WERI-Rb-1 (cell line): ENCODE measurements around the gene SH3BP4.
A peak's percentile ranks its signal among the peaks of the same experiment; 100 is the strongest.

Experiments
- DNase-seq: peaks from one replicate; pipeline ENCODE4 v3.0.0-alpha.2; 2020
- H3K27ac ChIP-seq: fragments of 250-450 bp; sonication (Bioruptor Pico); 2 replicates; pipeline ENCODE4 v1.5.1; 2020; ENCODE audit warnings: mild to moderate bottlenecking, moderate library complexity
- H3K27me3 ChIP-seq: fragments of 250-450 bp; sonication (Bioruptor Pico); 2 replicates; pipeline ENCODE4 v1.5.1; 2021; ENCODE audit warnings: mild to moderate bottlenecking, low read depth, moderate library complexity; ENCODE audit not compliant: insufficient read depth, severe bottlenecking
- H3K36me3 ChIP-seq: fragments of 250-450 bp; sonication (Bioruptor Pico); 2 replicates; pipeline ENCODE4 v1.5.1; 2020; ENCODE audit warnings: mild to moderate bottlenecking, moderate library complexity
- H3K4me3 ChIP-seq: 2 replicates; pipeline ENCODE4 v1.5.1; 2011; ENCODE audit warnings: low read depth, mild to moderate bottlenecking, control low read depth, low read length
- H3K9me3 ChIP-seq: fragments of 250-450 bp; sonication (Bioruptor Pico); 2 replicates; pipeline ENCODE4 v1.5.1; 2021; ENCODE audit warnings: mild to moderate bottlenecking, moderate library complexity; ENCODE audit not compliant: severe bottlenecking
- TF ChIP-seq, protein P1 (sequence below): IDR thresholded peaks from 2 replicates; pipeline ENCODE4 v1.5.1; 2011; ENCODE audit warnings: low read depth, mild to moderate bottlenecking, control low read depth, inconsistent platforms, low read length

Gene SH3BP4

DNA sequence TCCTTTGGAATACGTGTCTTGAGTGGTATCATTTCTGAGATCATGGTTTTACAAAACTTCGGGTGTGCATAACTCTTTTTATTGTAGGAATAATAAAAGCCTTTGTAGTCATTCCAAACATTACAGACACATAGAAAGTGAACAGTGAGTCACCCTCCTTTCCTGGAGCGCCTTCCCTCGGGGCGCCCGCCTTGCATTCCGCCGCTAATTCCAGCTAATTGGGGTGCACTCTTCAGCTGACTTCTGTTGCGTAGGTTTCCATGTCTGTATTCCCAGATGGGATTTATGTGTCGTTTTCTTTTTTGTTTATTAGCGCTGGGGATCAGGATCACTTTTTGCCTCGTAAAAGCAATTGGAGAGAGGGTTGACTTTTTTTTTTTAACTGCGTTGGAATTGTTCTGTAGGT, 18.7 kb downstream of the SH3BP4 start:
- Histone ChIP-seq H3K4me3 (no peak overlapping the region), H3K27ac (no peak overlapping the region), H3K9me3 (no peaks in the 10 kb centered on the region), H3K36me3 (peaks cover 33% of the 10 kb centered on the region), H3K27me3 (no peaks in the 10 kb centered on the region)
- TF ChIP-seq, protein P1, sequence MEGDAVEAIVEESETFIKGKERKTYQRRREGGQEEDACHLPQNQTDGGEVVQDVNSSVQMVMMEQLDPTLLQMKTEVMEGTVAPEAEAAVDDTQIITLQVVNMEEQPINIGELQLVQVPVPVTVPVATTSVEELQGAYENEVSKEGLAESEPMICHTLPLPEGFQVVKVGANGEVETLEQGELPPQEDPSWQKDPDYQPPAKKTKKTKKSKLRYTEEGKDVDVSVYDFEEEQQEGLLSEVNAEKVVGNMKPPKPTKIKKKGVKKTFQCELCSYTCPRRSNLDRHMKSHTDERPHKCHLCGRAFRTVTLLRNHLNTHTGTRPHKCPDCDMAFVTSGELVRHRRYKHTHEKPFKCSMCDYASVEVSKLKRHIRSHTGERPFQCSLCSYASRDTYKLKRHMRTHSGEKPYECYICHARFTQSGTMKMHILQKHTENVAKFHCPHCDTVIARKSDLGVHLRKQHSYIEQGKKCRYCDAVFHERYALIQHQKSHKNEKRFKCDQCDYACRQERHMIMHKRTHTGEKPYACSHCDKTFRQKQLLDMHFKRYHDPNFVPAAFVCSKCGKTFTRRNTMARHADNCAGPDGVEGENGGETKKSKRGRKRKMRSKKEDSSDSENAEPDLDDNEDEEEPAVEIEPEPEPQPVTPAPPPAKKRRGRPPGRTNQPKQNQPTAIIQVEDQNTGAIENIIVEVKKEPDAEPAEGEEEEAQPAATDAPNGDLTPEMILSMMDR = no peak
- DNase-seq = no peak

DNA sequence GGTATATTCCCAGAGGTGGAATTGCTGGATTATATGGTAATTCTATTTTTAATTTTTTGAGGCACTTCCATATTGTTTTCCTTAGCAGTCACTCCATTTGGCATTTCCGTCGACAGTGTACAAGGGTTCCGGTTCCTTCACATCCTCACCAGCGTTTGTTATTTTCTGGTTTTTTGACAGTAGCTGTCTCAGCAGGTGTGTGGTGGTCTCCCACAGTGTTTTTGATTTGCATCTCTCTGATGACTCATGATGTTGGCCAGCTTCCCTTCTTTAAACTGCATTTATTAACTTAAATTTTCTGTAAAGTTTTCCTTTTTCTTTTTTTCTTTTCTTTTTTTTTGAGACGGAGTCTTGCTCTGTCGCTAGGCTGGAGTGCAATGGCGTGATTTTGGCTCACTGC, 19.7 kb downstream of the SH3BP4 start:
- Histone ChIP-seq H3K27me3 (no peaks in the 10 kb centered on the region), H3K9me3 (no peaks in the 10 kb centered on the region), H3K4me3 (no peak overlapping the region), H3K27ac (no peak overlapping the region), H3K36me3 (peaks cover 36% of the 10 kb centered on the region)
- TF ChIP-seq, protein P1 = no peak
- DNase-seq = no peak

DNA sequence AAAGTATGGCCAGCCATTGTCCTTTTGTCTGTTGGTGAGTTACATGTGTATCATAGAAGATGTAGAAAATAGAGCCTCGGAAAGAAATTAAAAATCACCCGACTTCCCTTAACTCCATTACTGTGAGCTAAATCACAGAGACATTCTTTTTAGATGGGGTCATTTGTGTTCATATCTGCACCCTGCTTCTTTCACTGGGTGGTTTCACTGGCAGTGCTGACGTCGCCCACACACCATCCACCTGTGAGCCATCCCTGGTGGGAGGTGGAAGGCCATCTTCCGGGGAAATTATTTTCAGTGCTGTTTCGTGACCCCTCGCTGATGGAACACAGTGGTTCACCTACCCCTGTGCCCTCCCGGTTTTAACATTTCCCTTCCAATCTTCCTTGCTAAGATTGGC, 21.2 kb downstream of the SH3BP4 start:
- Histone ChIP-seq H3K9me3 (no peaks in the 10 kb centered on the region), H3K27ac (no peak overlapping the region), H3K36me3 (peaks cover 46% of the 10 kb centered on the region), H3K27me3 (no peaks in the 10 kb centered on the region), H3K4me3 (no peak overlapping the region)
- no peak for DNase-seq
- TF ChIP-seq, protein P1 = no peak

DNA sequence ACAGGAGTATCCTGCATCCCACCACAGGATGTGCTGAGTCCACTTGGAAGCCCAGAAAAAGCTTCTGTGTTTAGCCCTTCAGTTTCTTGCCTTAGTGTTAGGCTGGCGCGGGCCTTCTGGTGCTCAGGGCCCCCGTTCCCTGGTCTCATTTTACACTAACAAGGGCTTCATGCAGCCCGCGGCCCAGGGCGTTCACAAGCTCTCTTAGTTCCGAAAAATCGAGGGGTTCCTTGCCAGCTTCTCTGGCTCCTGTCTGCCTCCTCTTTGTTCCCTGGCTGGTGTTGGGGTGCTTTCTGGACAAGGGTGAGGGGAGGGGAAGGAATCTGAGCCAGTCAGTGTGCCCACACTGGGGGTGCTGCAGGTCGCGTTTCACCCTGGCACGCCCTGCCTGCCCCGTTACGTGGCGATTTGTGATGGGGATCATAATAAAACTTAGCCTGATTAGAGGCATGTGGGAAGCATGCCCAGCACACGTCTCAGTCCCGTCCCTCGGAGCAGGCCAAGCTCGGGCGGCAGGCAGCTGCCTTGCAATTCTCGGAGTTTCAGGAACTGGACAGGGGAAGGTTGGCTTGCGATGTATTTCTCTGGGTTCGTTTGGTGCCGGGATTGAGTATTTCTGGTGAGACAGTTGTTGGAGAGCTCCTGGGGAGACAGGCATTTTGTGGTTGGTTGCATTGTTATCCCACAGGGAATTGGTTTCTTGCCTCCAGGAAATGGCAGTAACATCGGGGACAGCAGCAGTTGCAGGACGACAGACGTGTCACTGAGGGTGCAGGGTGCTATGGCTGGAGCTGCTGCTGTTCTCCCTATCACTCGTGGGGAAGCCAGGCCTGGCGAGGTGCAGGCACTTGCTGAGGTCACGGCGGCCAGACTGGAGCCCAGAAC, 22.9 kb downstream of the SH3BP4 start:
- TF ChIP-seq, protein P1 = no peak
- peaks cover 56% of the 10 kb centered on the region for H3K36me3 ChIP-seq
- no peak overlapping the region for H3K4me3 ChIP-seq
- H3K27me3 ChIP-seq = no peaks in the 10 kb centered on the region
- peak overlapping the region; percentile 2 for H3K27ac ChIP-seq
- H3K9me3 ChIP-seq = peaks cover 2% of the 10 kb centered on the region
- DNase-seq = no peak

DNA sequence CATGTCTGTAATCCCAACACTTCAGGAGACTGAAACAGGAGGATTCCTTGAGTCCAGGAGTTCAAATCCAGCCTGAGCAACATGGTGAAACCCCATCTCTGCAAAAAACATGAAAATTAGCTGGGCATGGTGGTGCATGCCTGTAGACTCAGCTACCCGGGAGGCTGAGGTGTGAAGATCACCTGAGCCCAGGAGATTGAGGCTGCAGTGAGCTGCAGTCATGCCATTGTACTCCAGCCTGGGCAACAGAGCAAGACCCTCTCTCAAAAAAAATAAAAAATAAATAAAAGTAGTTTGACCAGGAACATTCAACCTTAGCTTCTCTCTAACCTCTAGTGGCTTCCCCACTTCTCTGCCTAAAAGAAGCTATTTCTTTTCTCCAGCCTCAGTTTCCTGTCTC, 23.8 kb downstream of the SH3BP4 start:
- H3K4me3 ChIP-seq = no peak overlapping the region
- H3K9me3 ChIP-seq = peaks cover 5% of the 10 kb centered on the region
- TF ChIP-seq, protein P1 = no peak
- H3K36me3 ChIP-seq = peaks cover 57% of the 10 kb centered on the region
- DNase-seq = no peak
- no peaks in the 10 kb centered on the region for H3K27me3 ChIP-seq
- H3K27ac ChIP-seq = no peak overlapping the region
